ENCODE results near the gene SVIL.
"Not testable (repeated sequence)": the region's sequence is repeated elsewhere in the genome, so short reads cannot be mapped to it uniquely, and the experiment has no call there.

Gene SVIL

GRCh38 chr10:29559996-29560395 lies 74.8 kb downstream of the SVIL start:
- no peak for TF ChIP-seq CTCF (conservative IDR thresholded peaks at IDR 0.05; ENCODE audit: low read depth, low read length)
- H3K4me3 ChIP-seq (ENCODE audit: low read depth, low read length): no peak overlapping the region
- DNase-seq (ENCODE audit: low read depth): no peak

GRCh38 chr10:29557665-29558064 lies 77.1 kb downstream of the SVIL start:
- no peak overlapping the region for H3K4me3 ChIP-seq (ENCODE audit: low read depth, low read length)
- TF ChIP-seq CTCF (conservative IDR thresholded peaks at IDR 0.05; ENCODE audit: low read depth, low read length): no peak
- no peak for DNase-seq (ENCODE audit: low read depth)

GRCh38 chr10:29555746-29556481 lies 78.9 kb downstream of the SVIL start:
- no peak overlapping the region for H3K4me3 ChIP-seq (ENCODE audit: low read depth, low read length)
- no peak for TF ChIP-seq CTCF (conservative IDR thresholded peaks at IDR 0.05; ENCODE audit: low read depth, low read length)
- DNase-seq (ENCODE audit: low read depth): peak; percentile 65

- no peak for TF ChIP-seq CTCF (conservative IDR thresholded peaks at IDR 0.05; ENCODE audit: low read depth, low read length)
- H3K4me3 ChIP-seq (ENCODE audit: low read depth, low read length): no peak overlapping the region
- no peak for DNase-seq (ENCODE audit: low read depth)
Measured at GRCh38 chr10:29555091-29555745, 79.6 kb downstream of the SVIL start.

GRCh38 chr10:29554660-29555059 lies 80.1 kb downstream of the SVIL start:
- peak; percentile 32 for TF ChIP-seq CTCF (conservative IDR thresholded peaks at IDR 0.05; ENCODE audit: low read depth, low read length)
- no peak overlapping the region for H3K4me3 ChIP-seq (ENCODE audit: low read depth, low read length)
- peak; percentile 46 for DNase-seq (ENCODE audit: low read depth)

- no peak overlapping the region for H3K4me3 ChIP-seq (ENCODE audit: low read depth, low read length)
- no peak for DNase-seq (ENCODE audit: low read depth)
- TF ChIP-seq CTCF (conservative IDR thresholded peaks at IDR 0.05; ENCODE audit: low read depth, low read length): no peak
Measured at GRCh38 chr10:29553544-29554250, 81.1 kb downstream of the SVIL start.

GRCh38 chr10:29553116-29553515 lies 81.7 kb downstream of the SVIL start:
- not testable (repeated sequence) for H3K4me3 ChIP-seq (ENCODE audit: low read depth, low read length); DNase-seq (ENCODE audit: low read depth)

- not testable (repeated sequence) for DNase-seq (ENCODE audit: low read depth); H3K4me3 ChIP-seq (ENCODE audit: low read depth, low read length)
Measured at GRCh38 chr10:29549493-29549892, 85.3 kb downstream of the SVIL start.
